ENCODE results near the gene CYB561D2. TPM values are rescaled to one million over a fixed set of nuclear protein-coding genes. Genes with fewer than 3 reads are reported as not detected.

CYB561D2 gene
- polyA plus RNA-seq, 1 experiment = 14.5 TPM

DNA sequence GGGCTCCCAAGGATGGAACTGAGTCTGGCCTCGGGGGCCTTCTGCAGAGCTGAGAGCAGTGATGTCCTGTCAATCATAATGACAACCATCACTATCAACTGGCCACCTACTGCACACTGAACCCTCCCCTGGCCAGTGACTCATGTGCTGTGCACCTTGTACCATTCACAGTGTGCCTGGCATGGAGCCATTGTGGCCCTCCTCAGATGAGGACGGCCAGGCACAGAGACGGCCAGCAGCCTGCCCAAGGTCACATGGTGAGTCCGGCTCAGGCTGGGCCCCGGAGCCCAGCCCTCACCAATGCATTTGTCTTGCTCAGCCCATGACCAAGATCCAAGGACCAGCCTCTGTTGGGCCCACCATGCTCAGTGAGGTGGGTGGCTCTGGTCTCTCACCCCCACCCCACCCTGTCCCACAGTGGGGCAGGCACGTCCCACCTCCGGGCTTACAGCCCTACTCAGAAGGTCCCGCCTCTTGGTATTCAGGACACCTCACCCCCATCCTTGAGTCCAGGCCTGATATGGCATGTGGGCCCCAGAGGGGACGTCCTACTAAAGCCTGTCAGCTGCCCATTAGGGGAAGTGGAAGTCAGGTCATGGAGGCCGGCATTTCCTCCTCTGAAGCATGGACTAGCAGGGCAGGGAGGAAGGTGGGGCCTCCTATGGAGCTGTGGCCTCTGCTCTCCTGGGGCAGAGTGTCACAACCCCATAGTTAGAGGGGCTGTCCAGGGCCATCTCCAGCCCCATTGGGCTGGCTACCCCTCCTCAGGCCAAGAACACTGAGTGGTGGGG is 44.6 kb downstream of the CYB561D2 start:
- H3K9me3 ChIP-seq (ENCODE audit: control insufficient read depth, insufficient read depth, low read length) = no peaks in the 10 kb centered on the region; the same call in 1 of the 2 replicates
- no peak overlapping the region for H3K27ac ChIP-seq (ENCODE audit: low read depth, low read length)
- CTCF ChIA-PET = no interaction called here
- DNase-seq (ENCODE audit: low read depth, low spot score) = no peak
- POLR2A ChIA-PET = no interaction called here
- H3K4me3 ChIP-seq (ENCODE audit: low read depth, low read length) = no peak overlapping the region
- TF ChIP-seq CTCF (IDR thresholded peaks at IDR 0.05; ENCODE audit: low read depth, low read length) = no peak
- H3K27me3 ChIP-seq (ENCODE audit: control insufficient read depth, insufficient read depth, low read length) = peaks cover 24% of the 10 kb centered on the region

DNA sequence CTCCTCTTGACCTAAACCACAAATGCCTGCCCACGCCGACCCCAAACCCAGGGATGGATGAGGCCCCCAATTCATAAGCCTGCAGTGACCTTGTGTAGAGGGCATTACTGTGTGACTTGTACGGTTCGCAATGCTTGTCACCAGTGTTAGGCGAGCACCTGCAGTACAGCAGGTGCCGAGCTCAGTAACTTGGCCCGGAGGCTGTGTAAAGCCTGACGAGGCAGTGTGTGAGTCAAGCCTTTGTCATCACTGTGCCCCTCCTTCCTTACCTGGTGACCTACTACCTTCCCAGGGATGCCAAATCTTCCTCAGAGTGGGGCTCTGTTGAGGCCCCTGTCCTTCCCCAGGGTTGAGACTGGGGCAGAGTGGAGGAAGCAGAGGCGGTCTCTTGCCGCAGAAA is 45.8 kb downstream of the CYB561D2 start:
- POLR2A ChIA-PET = no interaction called here
- H3K27me3 ChIP-seq (ENCODE audit: control insufficient read depth, insufficient read depth, low read length) = peaks cover 25% of the 10 kb centered on the region
- no peak for DNase-seq (ENCODE audit: low read depth, low spot score)
- H3K9me3 ChIP-seq (ENCODE audit: control insufficient read depth, insufficient read depth, low read length) = no peaks in the 10 kb centered on the region; the same call in 1 of the 2 replicates
- no peak overlapping the region for H3K4me3 ChIP-seq (ENCODE audit: low read depth, low read length)
- no peak overlapping the region for H3K27ac ChIP-seq (ENCODE audit: low read depth, low read length)
- CTCF ChIA-PET = no interaction called here
- no peak for TF ChIP-seq CTCF (IDR thresholded peaks at IDR 0.05; ENCODE audit: low read depth, low read length)

- ChIA-PET CTCF (no interaction called here), POLR2A (no interaction called here)
- no peaks in the 10 kb centered on the region for H3K9me3 ChIP-seq (ENCODE audit: control insufficient read depth, insufficient read depth, low read length)
- no peak overlapping the region for H3K27ac ChIP-seq (ENCODE audit: low read depth, low read length)
- TF ChIP-seq CTCF (IDR thresholded peaks at IDR 0.05; ENCODE audit: low read depth, low read length) = no peak
- no peak for DNase-seq (ENCODE audit: low read depth, low spot score)
- H3K27me3 ChIP-seq (ENCODE audit: control insufficient read depth, insufficient read depth, low read length) = peaks cover 11% of the 10 kb centered on the region
- H3K4me3 ChIP-seq (ENCODE audit: low read depth, low read length) = no peak overlapping the region
These were observed 51.4 kb downstream of the CYB561D2 start for GRCh38 chr3:50401978-50402595.

Other genes starting within 250 kb of the CYB561D2 start
- gene SEMA3F, start 195.5 kb upstream of the CYB561D2 start, polyA plus RNA-seq (2011; rRNA removed) = 14.7 and 17.1 TPM in 2 replicates
- not detected in 2 replicates for gene GNAT1, start 159.3 kb upstream of the CYB561D2 start, polyA plus RNA-seq (2011; rRNA removed)
- gene SLC38A3, start 145.6 kb upstream of the CYB561D2 start, polyA plus RNA-seq (2011; rRNA removed) = 0.06 and 0.11 TPM in 2 replicates
- 603 and 661 TPM in 2 replicates for gene GNAI2, start 114.7 kb upstream of the CYB561D2 start, polyA plus RNA-seq (2011; rRNA removed)
- 22.0 and 24.7 TPM in 2 replicates for gene SEMA3B, start 81.7 kb upstream of the CYB561D2 start, polyA plus RNA-seq (2011; rRNA removed)
- gene LSMEM2, start 71.8 kb upstream of the CYB561D2 start, polyA plus RNA-seq (2011; rRNA removed) = not detected in 2 replicates
- gene IFRD2, start 58.4 kb upstream of the CYB561D2 start, polyA plus RNA-seq (2011; rRNA removed) = 19.3 and 20.6 TPM in 2 replicates
- 3.0 and 4.7 TPM in 2 replicates for gene HYAL3, start 51.5 kb upstream of the CYB561D2 start, polyA plus RNA-seq (2011; rRNA removed)
- gene NAA80, start 51.5 kb upstream of the CYB561D2 start, polyA plus RNA-seq (2011; rRNA removed) = 2.0 and 4.6 TPM in 2 replicates
- 0.25 and 0.32 TPM in 2 replicates for gene HYAL1, start 47.3 kb upstream of the CYB561D2 start, polyA plus RNA-seq (2011; rRNA removed)
- 46.6 and 59.7 TPM in 2 replicates for gene HYAL2, start 28.1 kb upstream of the CYB561D2 start, polyA plus RNA-seq (2011; rRNA removed)
- gene TUSC2, start 22.6 kb upstream of the CYB561D2 start, polyA plus RNA-seq (2011; rRNA removed) = 25.3 and 28.1 TPM in 2 replicates
- 25.1 and 26.5 TPM in 2 replicates for gene RASSF1, start 10.0 kb upstream of the CYB561D2 start, polyA plus RNA-seq (2011; rRNA removed)
- 0.87 and 1.1 TPM in 2 replicates for gene ZMYND10, start 5.1 kb upstream of the CYB561D2 start, polyA plus RNA-seq (2011; rRNA removed)
- gene NPRL2, start 87 bp upstream of the CYB561D2 start, polyA plus RNA-seq (2011; rRNA removed) = 25.6 and 30.2 TPM in 2 replicates
- gene TMEM115, start 8.7 kb downstream of the CYB561D2 start, polyA plus RNA-seq (2011; rRNA removed) = 26.6 and 38.1 TPM in 2 replicates
- gene CACNA2D2, start 152.8 kb downstream of the CYB561D2 start, polyA plus RNA-seq (2011; rRNA removed) = 0.09 TPM in 2 replicates
- gene C3orf18, start 216.9 kb downstream of the CYB561D2 start, polyA plus RNA-seq (2011; rRNA removed) = 10.0 and 11.7 TPM in 2 replicates
- 12.1 and 15.5 TPM in 2 replicates for gene HEMK1, start 218.7 kb downstream of the CYB561D2 start, polyA plus RNA-seq (2011; rRNA removed)

Measured in AG04450 (cell line).